ENCODE data around the gene KRTAP4-3. TPM values are rescaled to one million over a fixed set of nuclear protein-coding genes. Genes with fewer than 3 reads are reported as not detected.

KRTAP4-3 gene
- total and polyA plus RNA-seq, 2 of the 8 experiments (the other 6 are each of a cell fraction or from before 2014, with no cell fraction given), result not detected

DNA sequence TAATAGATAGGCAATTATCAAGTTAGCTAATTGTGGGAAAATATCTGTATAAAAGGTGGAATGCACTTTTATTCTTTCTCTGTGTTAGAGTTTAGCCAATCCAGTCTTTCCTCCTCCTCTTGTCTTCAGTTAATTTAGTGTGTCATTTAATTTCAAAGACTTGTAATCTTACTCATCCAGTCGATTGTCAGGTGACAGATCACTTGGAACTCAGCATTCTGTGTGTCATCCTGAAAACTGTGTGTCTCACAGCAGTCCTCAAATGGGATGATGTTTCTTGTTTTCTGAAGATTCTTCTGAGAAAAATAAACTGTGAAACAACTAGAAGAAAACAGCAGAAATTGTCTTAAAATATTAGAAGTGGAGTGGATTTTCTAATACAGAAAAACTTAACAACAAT lies 17.0 kb upstream of the KRTAP4-3 start (continued):
- no peak for TF ChIP-seq SP1 (IDR thresholded peaks at IDR 0.05; ENCODE audit: low read depth, low read length)

Measured in H1 (cell line).